ENCODE data around the gene DCANP1.

DNA sequence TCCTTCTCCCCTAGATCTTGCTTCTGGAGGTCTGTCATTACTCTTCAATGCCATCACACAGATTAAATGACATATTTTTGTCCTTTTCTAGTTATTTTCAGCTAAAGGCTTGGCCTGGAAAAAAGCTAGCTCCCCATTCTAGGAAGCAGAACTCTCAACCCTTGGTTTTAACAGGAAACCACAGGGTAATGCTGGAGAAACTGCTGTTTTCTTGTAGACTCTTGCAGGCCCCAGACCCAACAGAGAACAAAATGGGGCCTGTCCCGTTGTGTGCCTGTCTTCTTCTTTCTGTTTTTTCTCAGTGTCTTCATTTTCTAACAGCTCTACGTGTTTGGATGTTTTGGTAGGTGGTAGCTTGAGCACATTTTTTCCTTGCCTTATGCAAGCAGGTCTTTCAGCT, 21.5 kb downstream of the DCANP1 start:
- TF ChIP-seq, protein P1, sequence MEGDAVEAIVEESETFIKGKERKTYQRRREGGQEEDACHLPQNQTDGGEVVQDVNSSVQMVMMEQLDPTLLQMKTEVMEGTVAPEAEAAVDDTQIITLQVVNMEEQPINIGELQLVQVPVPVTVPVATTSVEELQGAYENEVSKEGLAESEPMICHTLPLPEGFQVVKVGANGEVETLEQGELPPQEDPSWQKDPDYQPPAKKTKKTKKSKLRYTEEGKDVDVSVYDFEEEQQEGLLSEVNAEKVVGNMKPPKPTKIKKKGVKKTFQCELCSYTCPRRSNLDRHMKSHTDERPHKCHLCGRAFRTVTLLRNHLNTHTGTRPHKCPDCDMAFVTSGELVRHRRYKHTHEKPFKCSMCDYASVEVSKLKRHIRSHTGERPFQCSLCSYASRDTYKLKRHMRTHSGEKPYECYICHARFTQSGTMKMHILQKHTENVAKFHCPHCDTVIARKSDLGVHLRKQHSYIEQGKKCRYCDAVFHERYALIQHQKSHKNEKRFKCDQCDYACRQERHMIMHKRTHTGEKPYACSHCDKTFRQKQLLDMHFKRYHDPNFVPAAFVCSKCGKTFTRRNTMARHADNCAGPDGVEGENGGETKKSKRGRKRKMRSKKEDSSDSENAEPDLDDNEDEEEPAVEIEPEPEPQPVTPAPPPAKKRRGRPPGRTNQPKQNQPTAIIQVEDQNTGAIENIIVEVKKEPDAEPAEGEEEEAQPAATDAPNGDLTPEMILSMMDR (IDR thresholded peaks at IDR 0.05) = no peak
- TF ChIP-seq POLR2A (IDR thresholded peaks at IDR 0.05) = no peak

Measured in heart left ventricle (tissue), 13 donors.